SK-N-SH (cell line): Measurements from ENCODE around the gene TBC1D16.

ENCODE experiments used
- CTCF ChIP-seq: fragments of 200-600 bp; sonication (generic); IDR thresholded peaks from 2 replicates; pipeline ENCODE4 v1.6.1; 2017; ENCODE audit warnings: antibody characterized with exemption, mild to moderate bottlenecking, moderate library complexity
- MEF2A ChIP-seq: IDR thresholded peaks from 2 replicates; pipeline ENCODE4 v1.4.0; 2012; ENCODE audit warnings: low read depth, borderline replicate concordance
- RCOR1 ChIP-seq: fragments of 150-350 bp; IDR thresholded peaks from 2 replicates; pipeline ENCODE4 v1.6.1; 2017; ENCODE audit warnings: antibody characterized with exemption, low read length
- SIN3A ChIP-seq: IDR thresholded peaks from 2 replicates; pipeline ENCODE4 v1.6.1; 2012; ENCODE audit warnings: low read depth, mild to moderate bottlenecking, low read length, moderate library complexity, borderline replicate concordance
- TAF1 ChIP-seq: IDR thresholded peaks from 2 replicates; pipeline ENCODE4 v1.6.1; 2012; ENCODE audit warnings: low read depth, mild to moderate bottlenecking, low read length, moderate library complexity, borderline replicate concordance

GRCh38 chr17:79940459-79941087 is 95.1 kb downstream of the TBC1D16 start:
- TF ChIP-seq CTCF (no peak), MEF2A (no peak), SIN3A (no peak), RCOR1 (no peak), TAF1 (no peak)
